ENCODE data around the gene BLCAP. TPM values are rescaled to one million over a fixed set of nuclear protein-coding genes. Genes with fewer than 3 reads are reported as not detected.

BLCAP gene
- total and polyA plus RNA-seq, 2 of the 4 experiments (the other 2 are of a cell fraction) = 17.7 to 67.3 TPM

GRCh38 chr20:37535443-37536132, 7.9 kb upstream of the BLCAP start:
- Histone ChIP-seq H3K56ac (ENCODE audit: extremely low read depth, insufficient read depth, low read length) (no peak overlapping the region), H2BK5ac (ENCODE audit: low read depth, low read length, poor library complexity, severe bottlenecking) (no peak overlapping the region), H3K4ac (ENCODE audit: low read depth, low read length) (no peak overlapping the region), H3K4me2 (ENCODE audit: low read depth, low read length) (no peak overlapping the region), H3K27ac (ENCODE audit: insufficient read depth, low read length) (no peak overlapping the region), H3K9me3 (ENCODE audit: control insufficient read depth, insufficient read depth, low read length) (no peaks in the 10 kb centered on the region), H2BK20ac (ENCODE audit: low read depth, low read length) (no peak overlapping the region), H3K27me3 (ENCODE audit: control insufficient read depth, insufficient read depth, low read length) (peaks cover 14% of the 10 kb centered on the region), H3K14ac (replicated peaks; ENCODE audit: low read depth, low read length) (no peak overlapping the region), H3K4me1 (ENCODE audit: control insufficient read depth, insufficient read depth, low read length) (no peaks in the 10 kb centered on the region), H3K9me1 (ENCODE audit: insufficient read depth, low read length) (no peaks in the 10 kb centered on the region), H3K9ac (ENCODE audit: low read depth, low read length) (no peak overlapping the region), H4K8ac (ENCODE audit: low read depth in 2 of 2, low read length in 2 of 2) (no peak overlapping the region), H2AK5ac (ENCODE audit: low read depth, low read length) (no peak overlapping the region), H3K79me1 (ENCODE audit: low read depth in 1 of 2, low read length in 2 of 2) (no peaks in the 10 kb centered on the region), H3K18ac (ENCODE audit: low read depth, low read length) (no peak overlapping the region), H3K36me3 (ENCODE audit: control insufficient read depth, insufficient read depth, low read length) (no peaks in the 10 kb centered on the region), H4K20me1 (ENCODE audit: insufficient read depth, low read length) (no peaks in the 10 kb centered on the region), H2AFZ (replicated peaks; ENCODE audit: low read length, poor library complexity) (no peak overlapping the region), H3K23ac (ENCODE audit: low read depth, low read length) (no peak overlapping the region), H2BK15ac (ENCODE audit: low read depth, low read length) (no peak overlapping the region), H3K4me3 (ENCODE audit: insufficient read depth, low read depth, low read length) (no peak overlapping the region), H4K91ac (ENCODE audit: insufficient read depth, low read depth, low read length) (no peak overlapping the region), H4K5ac (ENCODE audit: low read depth, low read length) (no peak overlapping the region), H2AK9ac (replicated peaks; ENCODE audit: low read depth, low read length, poor library complexity) (no peak overlapping the region), H2BK120ac (ENCODE audit: low read depth, low read length) (no peak overlapping the region)
- ATAC-seq (ENCODE audit: low read depth) (no peak), DNase-seq (no peak)
- ChIA-PET POLR2A (ENCODE audit: unreplicated experiment) (no interaction called here), CTCF (interaction anchor here (0.7 to 1.1 kb wide), 3 partner anchors 264 to 718 kb away, joined by 3 read pairs; no protein-coding TSS in a partner anchor)
- in situ Hi-C loops (cut with MboI; ENCODE audit: low sequenced_read_pairs) (no loop called here), intact Hi-C loops (cut with micrococcal nuclease) (loop anchor here (2.0 kb wide), 1 partner anchor 151 kb away; no protein-coding TSS in a partner anchor), dilution Hi-C loops (cut with HindIII; ENCODE audit: low sequenced_read_pairs, unreplicated experiment) (no loop called here)
- WGBS, 2 experiments (ENCODE audit: extremely low coverage in 2 of 2, insufficient read length in 1 of 2) = 54% methylated on average over 4 of the region's 10 CpGs; no CpG with 5 or more reads in 1 of the 2 experiments
- TF ChIP-seq SMC3 (IDR thresholded peaks at IDR 0.05; ENCODE audit: low read depth, low read length) = no peak
- TF ChIP-seq MXI1 (IDR thresholded peaks at IDR 0.05; ENCODE audit: borderline replicate concordance, low read depth, low read length) = no peak
- no peak for TF ChIP-seq NFE2L2 (IDR thresholded peaks at IDR 0.05; ENCODE audit: low read depth, low read length)
- TF ChIP-seq CTCF (conservative IDR thresholded peaks at IDR 0.05; ENCODE audit: low read depth, low read length) = no peak
- no peak for TF ChIP-seq MAZ (IDR thresholded peaks at IDR 0.05; ENCODE audit: borderline replicate concordance, low read depth, low read length)
- no peak for TF ChIP-seq ELK1 (IDR thresholded peaks at IDR 0.05; ENCODE audit: borderline replicate concordance, low read depth, low read length)
- TF ChIP-seq BHLHE40 (IDR thresholded peaks at IDR 0.05; ENCODE audit: low read depth, low read length) = no peak
- no peak for TF ChIP-seq CEBPB (IDR thresholded peaks at IDR 0.05; ENCODE audit: low read depth, low read length)
- TF ChIP-seq RFX5 (IDR thresholded peaks at IDR 0.05; ENCODE audit: low read depth, low read length) = no peak
- no peak for TF ChIP-seq CHD1 (IDR thresholded peaks at IDR 0.05; ENCODE audit: low read depth, low read length)
- no peak for TF ChIP-seq RAD21 (IDR thresholded peaks at IDR 0.05; ENCODE audit: low read length)
- no peak for TF ChIP-seq RCOR1 (IDR thresholded peaks at IDR 0.05; ENCODE audit: insufficient replicate concordance, low read length)
- TF ChIP-seq USF2 (IDR thresholded peaks at IDR 0.05; ENCODE audit: low read depth, low read length) = no peak
- TF ChIP-seq POLR2A (IDR thresholded peaks at IDR 0.05; ENCODE audit: low read depth, low read length) = no peak
- no peak for TF ChIP-seq FOS (IDR thresholded peaks at IDR 0.05; ENCODE audit: low read depth, low read length)
- TF ChIP-seq MAFK (IDR thresholded peaks at IDR 0.05; ENCODE audit: low read depth, low read length) = no peak
- BruUV-seq (replicated peaks) = no TSS peak
